HG03571 (cell line): Measurements from ENCODE around the gene GP9.
"Not testable (repeated sequence)": the region's sequence is repeated elsewhere in the genome, so short reads cannot be mapped to it uniquely, and the experiment has no call there.

ENCODE experiments used
- ATAC-seq: cut with Tn5 transposase; IDR thresholded peaks from one replicate; pipeline ENCODE4 v1.9.1; 2021; ENCODE audit not compliant: unreplicated experiment

The GP9 gene

DNA sequence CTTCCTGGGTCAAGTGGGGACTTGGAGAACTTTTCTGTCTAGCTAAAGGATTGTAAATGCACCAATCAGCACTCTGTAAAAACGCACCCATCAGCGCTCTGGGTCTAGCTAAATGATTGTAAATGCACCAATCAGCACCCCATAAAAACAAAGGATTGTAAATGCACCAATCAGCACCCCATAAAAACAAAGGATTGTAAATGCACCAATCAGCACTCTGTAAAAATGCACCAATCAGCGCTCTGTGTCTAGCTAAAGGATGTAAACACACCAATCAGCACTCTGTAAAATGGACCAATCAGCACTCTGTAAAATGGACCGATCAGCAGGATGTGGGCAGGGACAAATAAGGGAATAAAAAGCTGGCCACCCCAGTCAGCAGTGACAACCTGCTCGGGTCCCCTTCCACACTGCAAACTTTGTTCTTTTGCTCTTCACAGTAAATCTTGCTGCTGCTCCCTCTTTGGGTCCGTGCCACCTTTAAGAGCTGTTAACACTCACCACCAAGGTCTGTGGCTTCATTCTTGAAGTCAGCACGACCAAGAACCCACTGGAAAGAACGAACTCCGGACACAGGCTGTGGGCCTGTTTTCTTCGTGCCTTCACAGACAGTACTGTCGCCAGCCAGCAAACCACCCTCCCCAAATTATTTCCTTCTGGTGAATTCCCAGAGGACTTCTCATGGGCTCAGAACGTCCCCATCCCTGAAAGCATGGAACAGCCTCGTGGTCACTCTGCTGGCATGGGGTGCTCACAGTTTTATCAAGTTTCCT lies 8.9 kb downstream of the GP9 start:
- ATAC-seq = not testable (repeated sequence)

DNA sequence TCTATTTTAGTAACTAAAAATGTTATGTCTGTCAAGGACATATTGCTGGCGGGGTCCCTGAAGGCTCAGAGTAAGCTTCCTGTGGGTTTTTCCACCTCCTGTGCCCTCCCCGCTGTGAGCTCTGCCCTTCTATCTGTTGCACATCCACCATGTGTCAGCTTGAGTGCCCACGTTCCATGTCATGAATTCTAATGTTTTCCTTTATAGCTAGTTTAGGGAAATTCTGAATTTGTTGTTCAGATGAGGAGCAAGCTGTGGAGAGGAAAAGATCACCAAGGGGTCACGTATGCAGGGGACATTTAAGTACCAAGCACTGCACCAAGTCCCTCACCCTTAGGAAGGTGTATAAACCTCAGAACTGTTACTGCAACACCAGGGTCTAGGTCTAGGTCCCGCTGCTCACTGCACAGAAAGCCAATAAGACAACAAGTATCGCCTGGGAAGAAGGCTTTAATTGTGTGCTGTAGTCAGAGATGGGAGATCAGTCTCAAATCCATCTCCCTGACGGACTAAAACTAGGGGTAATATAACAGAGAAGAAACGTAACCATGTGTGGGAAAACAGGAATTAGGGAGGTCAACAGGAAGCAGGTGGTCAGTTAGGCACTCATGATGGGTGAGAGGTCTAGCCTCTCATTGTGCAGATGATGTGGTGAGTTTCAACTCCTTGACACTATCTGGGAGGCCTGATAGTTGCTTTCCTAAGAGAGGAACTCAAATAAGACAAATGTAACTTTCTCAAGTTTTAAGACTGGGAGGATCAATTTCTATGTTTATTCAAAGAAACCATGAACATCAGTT lies 9.7 kb downstream of the GP9 start:
- no peak for ATAC-seq

DNA sequence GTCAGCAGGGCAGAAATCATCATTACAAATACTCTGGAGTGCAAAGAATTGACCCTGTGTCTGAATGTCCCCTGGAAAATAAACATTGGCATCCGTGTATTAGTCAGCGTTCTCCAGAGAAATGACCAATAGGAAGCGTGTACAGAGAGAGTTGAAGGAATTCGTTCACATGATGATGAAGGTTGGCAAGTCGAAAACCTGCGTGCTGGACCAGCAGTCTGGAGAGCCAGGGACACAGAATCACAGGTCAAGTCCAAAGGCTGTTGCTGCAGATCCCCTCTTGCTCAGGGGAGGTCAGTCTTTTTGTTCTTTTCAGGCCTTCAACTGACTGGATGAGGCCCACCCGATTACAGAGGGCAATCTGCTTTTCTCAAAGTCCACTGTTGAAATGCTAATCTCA lies 16.6 kb downstream of the GP9 start:
- no peak for ATAC-seq

DNA sequence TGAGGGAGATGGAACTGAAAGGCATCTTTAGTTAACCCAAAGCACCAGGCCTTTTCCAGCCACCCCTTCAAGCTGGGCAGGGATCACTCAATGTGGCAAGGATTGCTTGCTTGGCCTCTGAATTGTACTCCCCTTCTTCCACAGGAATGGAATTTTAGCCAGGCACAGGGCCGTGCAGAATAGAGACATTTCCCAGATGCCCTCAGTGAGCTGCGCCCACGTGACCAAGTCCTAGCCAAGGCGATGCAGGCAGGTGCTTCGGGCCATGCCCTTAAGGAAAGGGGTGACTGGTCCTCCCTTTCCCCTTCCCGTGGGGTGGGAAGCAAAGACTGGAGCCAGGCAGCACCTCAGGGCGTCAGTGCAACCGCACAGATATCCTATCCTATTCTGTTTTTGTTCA lies 17.9 kb downstream of the GP9 start:
- no peak for ATAC-seq

GRCh38 chr3:129081503-129081902 lies 20.9 kb downstream of the GP9 start:
- ATAC-seq = no peak

- ATAC-seq = no peak
Measured at GRCh38 chr3:129082026-129082425, 21.4 kb downstream of the GP9 start.

DNA sequence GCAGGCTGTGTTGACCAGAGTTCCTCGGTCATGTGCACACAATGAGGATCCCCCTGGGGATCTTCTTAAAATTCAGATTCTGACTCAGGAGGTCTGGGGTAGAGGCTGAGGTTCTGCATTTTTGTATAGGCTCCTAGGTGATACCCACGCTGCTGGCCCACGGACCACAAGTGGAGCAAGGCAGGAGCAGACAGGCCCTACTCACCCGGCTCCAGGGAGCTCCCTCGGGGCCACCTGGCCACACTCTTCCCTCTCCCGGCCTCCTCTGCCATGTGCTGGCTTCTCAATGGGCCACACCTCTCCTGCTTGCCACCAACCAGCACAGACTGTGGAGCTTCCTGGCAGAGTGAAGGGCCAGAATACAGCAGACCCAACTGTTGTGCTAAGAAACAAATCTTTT lies 23.9 kb downstream of the GP9 start:
- ATAC-seq = no peak

DNA sequence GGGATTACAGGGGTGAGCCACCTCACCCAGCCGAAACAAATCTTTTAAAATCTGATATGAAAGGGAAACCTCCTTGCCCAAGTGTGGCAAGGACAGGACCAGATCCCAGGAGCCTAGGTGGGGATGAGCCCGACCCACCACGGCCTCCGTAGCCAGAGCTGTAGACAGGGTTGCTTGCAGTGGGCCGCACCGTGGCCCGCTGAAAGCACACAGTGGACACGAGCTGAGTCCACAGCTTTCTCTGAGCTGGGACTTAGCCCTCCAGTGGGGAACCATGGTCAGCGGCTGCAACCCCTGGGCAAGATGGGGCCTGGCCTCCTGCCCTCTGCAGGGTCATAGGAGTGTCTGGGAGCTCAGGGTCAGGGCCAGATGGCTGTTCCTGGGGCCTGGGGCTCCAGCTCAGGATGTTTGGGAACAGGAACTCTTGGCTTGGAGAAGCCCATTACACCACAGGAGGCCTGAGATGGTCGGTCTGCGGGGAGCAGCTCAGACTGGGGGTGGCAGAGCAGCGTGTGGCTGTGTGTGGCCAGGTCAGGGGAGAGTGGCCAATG lies 24.7 kb downstream of the GP9 start:
- ATAC-seq = no peak

DNA sequence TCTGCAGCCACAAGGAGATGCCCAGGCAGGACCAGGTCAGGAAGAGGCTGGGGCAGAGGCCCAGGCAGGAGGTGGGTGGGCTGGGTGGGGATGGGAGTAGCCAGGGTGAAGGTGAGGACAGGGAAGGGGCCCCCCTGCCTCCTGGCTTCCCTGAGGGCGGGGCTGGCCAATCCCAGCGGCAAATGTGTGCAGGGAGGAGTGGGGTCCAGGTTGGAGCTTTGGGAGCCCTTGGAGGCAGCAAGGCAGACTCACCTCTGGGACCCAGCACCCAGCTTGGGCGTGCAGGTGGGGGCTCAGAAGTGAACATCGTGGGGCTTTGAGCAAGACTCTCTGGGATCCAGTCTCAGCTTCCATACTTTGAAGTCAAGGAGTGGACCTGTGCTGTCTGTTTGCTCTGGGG lies 25.2 kb downstream of the GP9 start:
- ATAC-seq = no peak

GRCh38 chr3:129087138-129087702 lies 26.6 kb downstream of the GP9 start:
- ATAC-seq = no peak

- not testable (repeated sequence) for ATAC-seq
Measured at GRCh38 chr3:129087904-129088303, 27.3 kb downstream of the GP9 start.

GRCh38 chr3:129088312-129088711 lies 27.7 kb downstream of the GP9 start:
- not testable (repeated sequence) for ATAC-seq

- no peak for ATAC-seq
Measured at GRCh38 chr3:129095285-129095684, 34.7 kb downstream of the GP9 start.

GRCh38 chr3:129100274-129100673 lies 39.7 kb downstream of the GP9 start:
- no peak for ATAC-seq

- no peak for ATAC-seq
Measured at GRCh38 chr3:129101370-129102138, 41.0 kb downstream of the GP9 start.

GRCh38 chr3:129103296-129103695 lies 42.7 kb downstream of the GP9 start:
- no peak for ATAC-seq

DNA sequence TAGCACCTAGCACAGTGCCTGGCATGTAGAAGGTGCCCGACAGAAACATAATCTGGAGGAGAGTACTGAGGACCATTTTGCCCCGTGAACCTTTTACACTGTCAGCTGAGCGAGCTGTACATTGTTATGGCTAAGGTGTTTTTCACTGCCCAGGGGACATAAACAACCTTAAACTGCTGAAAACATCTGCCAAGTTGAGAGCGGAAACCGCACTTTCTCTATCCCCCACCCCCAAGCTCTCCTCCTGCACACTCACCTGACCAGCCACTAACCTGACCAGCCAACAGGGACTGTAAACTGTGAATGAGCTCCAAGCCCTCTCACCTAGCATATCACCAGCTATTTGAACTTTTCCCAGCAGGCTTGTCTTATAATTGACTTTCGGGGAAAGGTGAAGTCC lies 43.5 kb downstream of the GP9 start:
- ATAC-seq = no peak

DNA sequence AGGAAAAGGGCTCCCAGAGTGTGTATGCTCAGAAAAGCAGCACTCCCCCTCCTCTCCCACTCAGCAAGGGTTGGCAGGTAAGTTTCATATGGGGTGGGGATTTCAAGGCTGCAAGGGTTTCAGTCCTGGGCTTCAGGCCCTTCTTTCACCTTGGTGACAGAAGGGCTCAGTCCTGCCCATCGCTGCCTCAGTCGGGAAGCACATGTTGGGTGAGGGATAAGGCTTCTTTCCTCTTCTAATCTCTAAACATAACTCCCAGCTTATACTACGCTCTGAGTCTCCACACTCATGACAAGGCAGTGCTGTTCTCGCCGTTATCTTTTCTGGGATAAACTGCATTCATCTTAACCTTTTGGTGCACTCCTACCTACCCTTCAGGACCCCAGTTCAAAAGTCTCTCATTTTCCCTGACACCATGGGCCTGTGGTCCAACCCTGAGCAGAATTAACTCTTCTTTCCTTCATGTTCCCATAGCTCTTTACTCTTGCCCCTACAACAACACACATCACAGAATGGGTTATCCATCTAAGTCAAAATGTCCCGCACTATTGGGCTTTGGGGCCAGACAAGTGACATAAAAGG lies 44.0 kb downstream of the GP9 start:
- ATAC-seq = no peak

GRCh38 chr3:129105862-129106261 lies 45.3 kb downstream of the GP9 start:
- ATAC-seq = no peak

GRCh38 chr3:129106320-129106719 lies 45.7 kb downstream of the GP9 start:
- ATAC-seq = no peak
